GM12865 (cell line): Measurements from ENCODE around the gene OXNAD1.

ENCODE experiments used
- DNase-seq: peaks from one replicate; pipeline ENCODE4 v3.0.0; 2010; ENCODE audit warnings: low read depth
- H3K4me3 ChIP-seq: 2 replicates; pipeline ENCODE4 v1.5.1; 2011; ENCODE audit warnings: mild to moderate bottlenecking, low read depth, low read length, control low read depth
- CTCF ChIP-seq: IDR thresholded peaks from 2 replicates; pipeline ENCODE4 v1.5.1; 2011; ENCODE audit warnings: low read length, control low read depth, low read depth, inconsistent platforms; ENCODE audit not compliant: insufficient read depth; ENCODE audit errors: missing control alignments

OXNAD1 gene

GRCh38 chr3:16270855-16271254 is 5.8 kb downstream of the OXNAD1 start:
- no peak for DNase-seq
- TF ChIP-seq CTCF: no peak
- no peak overlapping the region for H3K4me3 ChIP-seq

GRCh38 chr3:16272588-16272987 is 7.6 kb downstream of the OXNAD1 start:
- no peak overlapping the region for H3K4me3 ChIP-seq
- DNase-seq: no peak
- no peak for TF ChIP-seq CTCF

- no peak for TF ChIP-seq CTCF
- no peak overlapping the region for H3K4me3 ChIP-seq
- DNase-seq: no peak
These were observed 8.9 kb downstream of the OXNAD1 start for GRCh38 chr3:16273867-16274266.

GRCh38 chr3:16277471-16277870 is 12.5 kb downstream of the OXNAD1 start:
- no peak for DNase-seq
- no peak for TF ChIP-seq CTCF
- no peak overlapping the region for H3K4me3 ChIP-seq

GRCh38 chr3:16279010-16279801 is 14.2 kb downstream of the OXNAD1 start:
- no peak for TF ChIP-seq CTCF
- DNase-seq: no peak

GRCh38 chr3:16280671-16281070 is 15.7 kb downstream of the OXNAD1 start:
- no peak for DNase-seq
- no peak overlapping the region for H3K4me3 ChIP-seq
- no peak for TF ChIP-seq CTCF

More at GRCh38 chr3:16279010-16279801, 14.2 kb downstream of the OXNAD1 start:
- H3K4me3 ChIP-seq: no peak overlapping the region

- H3K4me3 ChIP-seq: no peak overlapping the region
- no peak for DNase-seq
- no peak for TF ChIP-seq CTCF
These were observed 19.6 kb downstream of the OXNAD1 start for GRCh38 chr3:16284633-16285032.
